KMS-11 (cell line): ENCODE data around the gene TOR4A.

ENCODE experiments used
- H2AFZ ChIP-seq: fragments of 200-600 bp; sonication (generic); 2 replicates; pipeline ENCODE4 v1.6.1; 2016; ENCODE audit warnings: antibody characterized with exemption, mixed run types, low read depth
- H3K27ac ChIP-seq: fragments of 200-600 bp; sonication (generic); 2 replicates; pipeline ENCODE4 v1.6.1; 2016; ENCODE audit warnings: mild to moderate bottlenecking, mixed run types
- H3K27me3 ChIP-seq: fragments of 200-600 bp; sonication (generic); 2 replicates; pipeline ENCODE4 v1.6.1; 2017; ENCODE audit warnings: mild to moderate bottlenecking, low read depth, mixed run types, moderate library complexity; ENCODE audit not compliant: insufficient read depth
- H3K36me3 ChIP-seq: fragments of 200-600 bp; sonication (generic); 2 replicates; pipeline ENCODE4 v1.6.1; 2017; ENCODE audit warnings: mild to moderate bottlenecking, mixed run types; ENCODE audit not compliant: insufficient read depth
- H3K4me1 ChIP-seq: fragments of 200-600 bp; sonication (generic); 2 replicates; pipeline ENCODE4 v1.6.1; 2016; ENCODE audit warnings: mild to moderate bottlenecking, low read depth, mixed run types; ENCODE audit not compliant: poor library complexity, severe bottlenecking
- H3K4me2 ChIP-seq: fragments of 200-600 bp; sonication (generic); 2 replicates; pipeline ENCODE4 v1.7.0; 2016; ENCODE audit warnings: mild to moderate bottlenecking, mixed run types
- H3K4me3 ChIP-seq: fragments of 200-600 bp; sonication (generic); IDR thresholded peaks from 2 replicates; pipeline ENCODE4 v1.6.1; 2017; ENCODE audit warnings: low read depth, low read length, mixed read lengths; ENCODE audit not compliant: insufficient read depth
- H3K79me2 ChIP-seq: fragments of 200-600 bp; sonication (generic); 2 replicates; pipeline ENCODE4 v1.6.1; 2016; ENCODE audit warnings: low read depth, mixed run types; ENCODE audit not compliant: insufficient read depth
- H3K9ac ChIP-seq: fragments of 200-600 bp; sonication (generic); 2 replicates; pipeline ENCODE4 v1.6.1; 2016; ENCODE audit warnings: mild to moderate bottlenecking, mixed run types
- H4K20me1 ChIP-seq: fragments of 200-600 bp; sonication (generic); 2 replicates; pipeline ENCODE4 v1.6.1; 2016; ENCODE audit warnings: mild to moderate bottlenecking, mixed run types; ENCODE audit not compliant: insufficient read depth
- TF ChIP-seq, protein P1 (sequence below): fragments of 200-600 bp; sonication (generic); conservative IDR thresholded peaks from 2 replicates; pipeline ENCODE4 v1.6.1; 2017; ENCODE audit warnings: low read depth, mild to moderate bottlenecking, antibody characterized with exemption, low read length, moderate library complexity, mixed read lengths

TOR4A gene

DNA sequence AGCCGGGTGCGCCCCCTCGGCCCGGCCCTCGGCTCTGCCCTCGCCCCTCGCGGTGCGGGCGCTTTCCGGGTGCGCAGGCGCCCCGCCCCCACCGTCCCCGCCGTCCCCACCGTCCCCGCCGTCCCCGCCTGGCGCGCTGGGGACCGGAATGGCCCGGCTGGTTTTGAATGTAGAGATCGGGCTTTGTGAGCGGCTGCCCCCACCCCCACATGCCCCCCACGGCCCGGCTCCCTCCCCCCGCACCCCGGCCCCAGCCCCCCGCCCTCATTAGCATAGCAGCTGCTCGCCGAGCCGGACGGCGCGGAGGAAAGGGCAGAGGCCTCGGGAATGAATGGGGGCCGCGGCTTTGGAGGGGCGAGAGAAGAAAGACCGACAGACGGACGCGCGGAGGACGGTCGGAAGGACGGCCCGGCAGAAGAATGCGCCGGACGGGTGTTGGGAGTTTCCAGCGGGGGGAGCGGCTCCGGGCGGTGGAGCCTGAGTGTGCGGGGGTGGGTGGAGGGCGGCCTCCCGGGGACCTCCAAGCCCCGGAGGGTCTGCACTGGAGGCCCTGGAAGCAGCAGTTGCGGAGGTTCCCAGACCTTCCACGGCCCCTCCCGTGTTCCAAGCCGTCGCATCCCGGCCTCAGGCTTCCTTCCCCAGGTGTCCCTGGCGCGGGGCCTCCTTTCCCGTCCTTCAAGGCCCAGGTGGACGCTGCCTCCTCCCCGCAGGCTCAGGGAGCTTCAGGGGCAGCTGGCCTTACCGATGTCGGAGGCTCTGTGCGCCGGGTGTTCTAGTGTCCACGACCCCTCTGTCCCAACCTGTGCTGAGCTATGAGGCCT, 18.5 kb downstream of the TOR4A start:
- Histone ChIP-seq H3K36me3 (no peaks in the 10 kb centered on the region), H3K79me2 (no peaks in the 10 kb centered on the region), H3K4me3 (no peak overlapping the region), H3K27me3 (peaks cover 74% of the 10 kb centered on the region), H3K4me2 (no peak overlapping the region), H3K9ac (no peak overlapping the region), H3K4me1 (peaks cover 10% of the 10 kb centered on the region), H2AFZ (no peak overlapping the region), H3K27ac (no peak overlapping the region), H4K20me1 (no peaks in the 10 kb centered on the region)
- TF ChIP-seq, protein P1, sequence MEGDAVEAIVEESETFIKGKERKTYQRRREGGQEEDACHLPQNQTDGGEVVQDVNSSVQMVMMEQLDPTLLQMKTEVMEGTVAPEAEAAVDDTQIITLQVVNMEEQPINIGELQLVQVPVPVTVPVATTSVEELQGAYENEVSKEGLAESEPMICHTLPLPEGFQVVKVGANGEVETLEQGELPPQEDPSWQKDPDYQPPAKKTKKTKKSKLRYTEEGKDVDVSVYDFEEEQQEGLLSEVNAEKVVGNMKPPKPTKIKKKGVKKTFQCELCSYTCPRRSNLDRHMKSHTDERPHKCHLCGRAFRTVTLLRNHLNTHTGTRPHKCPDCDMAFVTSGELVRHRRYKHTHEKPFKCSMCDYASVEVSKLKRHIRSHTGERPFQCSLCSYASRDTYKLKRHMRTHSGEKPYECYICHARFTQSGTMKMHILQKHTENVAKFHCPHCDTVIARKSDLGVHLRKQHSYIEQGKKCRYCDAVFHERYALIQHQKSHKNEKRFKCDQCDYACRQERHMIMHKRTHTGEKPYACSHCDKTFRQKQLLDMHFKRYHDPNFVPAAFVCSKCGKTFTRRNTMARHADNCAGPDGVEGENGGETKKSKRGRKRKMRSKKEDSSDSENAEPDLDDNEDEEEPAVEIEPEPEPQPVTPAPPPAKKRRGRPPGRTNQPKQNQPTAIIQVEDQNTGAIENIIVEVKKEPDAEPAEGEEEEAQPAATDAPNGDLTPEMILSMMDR: no peak

DNA sequence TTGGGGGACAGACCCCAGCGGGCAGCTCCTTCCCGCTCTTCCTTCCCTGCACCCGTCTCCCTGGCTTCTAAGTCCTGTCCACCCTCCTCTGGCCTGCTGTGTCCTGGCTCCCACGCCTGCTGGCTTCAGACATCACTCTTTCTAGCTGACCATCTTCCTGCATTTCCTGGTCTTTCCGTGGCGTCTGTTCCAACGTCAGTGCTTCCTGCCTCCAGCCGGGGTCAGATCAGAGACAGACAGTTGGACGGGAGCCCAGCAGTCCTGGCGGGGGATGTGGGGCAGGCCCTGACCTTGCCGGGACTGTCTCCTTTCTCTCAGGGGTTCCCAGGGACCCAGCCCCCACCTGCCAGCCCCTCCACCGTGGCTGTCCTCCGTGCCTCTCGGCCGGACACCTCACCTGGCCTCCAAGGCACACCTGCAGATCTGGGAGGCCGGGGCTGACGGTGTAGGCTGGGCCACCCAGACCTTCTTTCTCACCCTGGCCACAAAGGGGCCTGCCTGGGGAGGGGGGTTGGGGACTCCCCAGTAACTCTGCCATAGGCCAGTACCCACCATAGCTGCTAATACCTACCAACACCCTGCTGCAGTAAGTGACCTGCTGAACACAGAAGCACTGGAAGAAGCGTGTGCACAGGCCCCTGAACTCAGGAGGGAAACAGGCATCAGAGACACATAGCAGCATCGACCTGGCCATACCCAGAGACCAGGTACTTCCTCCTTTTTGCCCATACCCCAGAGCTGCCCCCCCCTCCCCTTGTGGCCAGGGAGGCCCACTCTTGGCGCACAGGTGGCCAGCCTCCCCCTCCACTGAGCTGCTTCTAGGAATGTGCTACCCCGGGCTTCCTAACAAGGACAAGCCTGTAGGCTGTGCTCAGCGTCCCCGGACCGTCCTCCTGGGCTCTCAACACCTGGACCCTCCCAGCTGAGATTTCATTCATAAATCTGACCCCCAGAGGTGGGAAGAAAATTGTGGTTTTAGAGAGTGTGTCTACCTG, 19.4 kb downstream of the TOR4A start:
- no peak overlapping the region for H2AFZ ChIP-seq
- H3K9ac ChIP-seq: no peak overlapping the region
- H3K4me3 ChIP-seq: no peak overlapping the region
- H3K27me3 ChIP-seq: peaks cover 79% of the 10 kb centered on the region
- TF ChIP-seq, protein P1: no peak
- no peaks in the 10 kb centered on the region for H3K79me2 ChIP-seq
- H4K20me1 ChIP-seq: no peaks in the 10 kb centered on the region
- H3K4me2 ChIP-seq: no peak overlapping the region
- H3K27ac ChIP-seq: no peak overlapping the region
- H3K36me3 ChIP-seq: no peaks in the 10 kb centered on the region
- H3K4me1 ChIP-seq: peaks cover 10% of the 10 kb centered on the region

DNA sequence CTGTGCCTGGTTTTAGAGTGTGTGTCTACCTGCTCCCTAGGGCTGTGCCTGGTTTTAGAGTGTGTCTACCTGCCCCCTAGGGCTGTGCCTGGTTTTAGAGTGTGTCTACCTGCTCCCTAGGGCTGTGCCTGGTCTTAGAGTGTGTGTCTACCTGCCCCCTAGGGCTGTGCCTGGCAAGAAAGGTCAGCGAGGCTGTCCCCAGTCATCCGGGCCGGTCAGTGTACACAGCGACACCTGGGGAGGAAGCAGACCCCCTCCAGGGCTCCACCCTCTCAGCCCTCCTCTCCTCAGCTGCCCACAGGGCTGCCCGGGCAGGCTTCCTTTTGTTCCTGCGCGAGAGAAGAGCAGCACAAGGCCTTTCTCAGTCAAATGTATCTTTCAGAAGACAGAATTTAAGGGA, 20.4 kb downstream of the TOR4A start:
- Histone ChIP-seq H4K20me1 (no peaks in the 10 kb centered on the region), H2AFZ (no peak overlapping the region), H3K4me1 (peaks cover 10% of the 10 kb centered on the region), H3K36me3 (no peaks in the 10 kb centered on the region), H3K4me2 (no peak overlapping the region), H3K4me3 (no peak overlapping the region), H3K27ac (no peak overlapping the region), H3K9ac (no peak overlapping the region), H3K79me2 (no peaks in the 10 kb centered on the region), H3K27me3 (peaks cover 73% of the 10 kb centered on the region)
- TF ChIP-seq, protein P1: no peak

DNA sequence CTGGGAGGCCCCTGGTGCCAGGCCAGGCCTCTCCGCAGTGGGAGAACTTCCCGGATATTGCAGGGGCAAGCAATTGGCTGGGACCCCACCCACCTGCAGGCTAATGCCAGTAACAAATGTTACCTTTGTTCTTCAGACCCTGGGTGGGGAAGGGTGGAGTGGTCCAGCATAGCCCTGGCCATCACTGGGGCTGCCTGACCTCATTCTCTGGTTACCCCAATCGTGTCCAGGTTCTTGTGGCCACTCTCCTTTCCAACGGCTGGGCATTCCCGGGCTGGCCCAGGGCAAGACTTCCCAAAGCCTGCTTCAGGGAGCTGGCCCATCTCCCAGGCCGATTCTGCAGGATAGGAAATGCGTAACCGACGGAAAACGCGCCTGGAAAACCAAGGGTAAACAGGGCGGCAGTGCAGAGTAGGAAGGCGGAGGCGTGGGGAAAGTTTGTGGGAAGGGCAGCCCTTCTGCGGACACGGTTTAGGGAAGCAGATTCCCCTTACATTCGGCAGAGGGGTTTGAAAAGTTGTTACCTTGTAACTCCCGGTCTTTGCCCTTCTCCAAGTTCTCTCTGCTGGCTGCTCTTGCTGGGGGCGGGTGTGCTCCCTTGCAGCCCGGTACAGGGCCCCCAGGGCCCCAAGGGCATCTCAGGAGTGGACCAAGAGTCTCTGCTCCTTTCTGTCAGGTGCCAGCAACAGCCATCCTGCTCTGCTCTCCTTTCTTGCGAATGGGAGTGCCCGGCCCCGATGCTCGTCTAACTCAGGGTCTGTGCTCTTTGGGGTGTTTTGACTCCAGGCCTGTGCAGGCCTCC, 21.1 kb downstream of the TOR4A start:
- Histone ChIP-seq H2AFZ (no peak overlapping the region), H3K27me3 (peaks cover 67% of the 10 kb centered on the region), H3K79me2 (no peaks in the 10 kb centered on the region), H3K4me3 (no peak overlapping the region), H3K36me3 (no peaks in the 10 kb centered on the region), H3K27ac (no peak overlapping the region), H4K20me1 (no peaks in the 10 kb centered on the region), H3K4me2 (no peak overlapping the region), H3K4me1 (peaks cover 10% of the 10 kb centered on the region), H3K9ac (no peak overlapping the region)
- TF ChIP-seq, protein P1: no peak
